ENCODE measurements around the gene DPH3. TPM values are rescaled to one million over a fixed set of nuclear protein-coding genes. Genes with fewer than 3 reads are reported as not detected.

DPH3 gene
- total RNA-seq, 2 donors from 2014 or later, result 34.5 to 36.4 TPM

DNA sequence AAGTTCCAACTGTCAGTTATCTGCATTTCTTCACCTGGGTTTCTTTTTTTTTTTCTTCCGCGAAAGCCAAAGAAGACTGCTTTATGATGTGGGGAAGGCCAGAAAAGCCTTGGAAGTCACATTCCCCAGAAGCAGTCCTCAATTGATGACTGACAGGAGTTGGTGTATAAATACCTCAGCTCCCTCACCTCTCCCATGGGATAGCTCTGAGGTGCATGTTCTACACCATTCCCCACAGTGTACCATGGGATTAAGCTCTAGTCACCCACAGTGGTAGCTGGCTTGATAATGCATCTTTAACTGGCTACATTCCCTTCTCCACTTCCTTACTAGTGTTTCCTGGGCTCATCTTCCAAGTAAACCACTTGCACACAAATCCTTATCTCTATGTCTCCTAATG, 30.5 kb downstream of the DPH3 start:
- DNase-seq, result no peak
- no peaks in the 10 kb centered on the region for H3K4me1 ChIP-seq (ENCODE audit: control insufficient read depth, insufficient read depth, low read length)
- peaks cover 2% of the 10 kb centered on the region for H3K4me1 Mint-ChIP-seq
- no peak overlapping the region for H3K4me3 Mint-ChIP-seq
- WGBS, 2 experiments (ENCODE audit: insufficient coverage in 1 of 2, insufficient read length in 1 of 2), result 94% methylated on average over 2 of the region's 2 CpGs; no CpG with 5 or more reads in 1 of the 2 experiments
- no peak overlapping the region for H3K4me3 ChIP-seq (ENCODE audit: low read length)
- no peaks in the 10 kb centered on the region for H3K36me3 ChIP-seq (ENCODE audit: control insufficient read depth, insufficient read depth, low read length)
- H3K27me3 ChIP-seq (ENCODE audit: control insufficient read depth, insufficient read depth, low read length, poor library complexity, severe bottlenecking), result peaks cover 3% of the 10 kb centered on the region
- no peak overlapping the region for H3K9ac ChIP-seq (ENCODE audit: extremely low read depth, low read length, poor library complexity, severe bottlenecking)
- H3K27ac Mint-ChIP-seq, result no peak overlapping the region
- TF ChIP-seq, protein P1, sequence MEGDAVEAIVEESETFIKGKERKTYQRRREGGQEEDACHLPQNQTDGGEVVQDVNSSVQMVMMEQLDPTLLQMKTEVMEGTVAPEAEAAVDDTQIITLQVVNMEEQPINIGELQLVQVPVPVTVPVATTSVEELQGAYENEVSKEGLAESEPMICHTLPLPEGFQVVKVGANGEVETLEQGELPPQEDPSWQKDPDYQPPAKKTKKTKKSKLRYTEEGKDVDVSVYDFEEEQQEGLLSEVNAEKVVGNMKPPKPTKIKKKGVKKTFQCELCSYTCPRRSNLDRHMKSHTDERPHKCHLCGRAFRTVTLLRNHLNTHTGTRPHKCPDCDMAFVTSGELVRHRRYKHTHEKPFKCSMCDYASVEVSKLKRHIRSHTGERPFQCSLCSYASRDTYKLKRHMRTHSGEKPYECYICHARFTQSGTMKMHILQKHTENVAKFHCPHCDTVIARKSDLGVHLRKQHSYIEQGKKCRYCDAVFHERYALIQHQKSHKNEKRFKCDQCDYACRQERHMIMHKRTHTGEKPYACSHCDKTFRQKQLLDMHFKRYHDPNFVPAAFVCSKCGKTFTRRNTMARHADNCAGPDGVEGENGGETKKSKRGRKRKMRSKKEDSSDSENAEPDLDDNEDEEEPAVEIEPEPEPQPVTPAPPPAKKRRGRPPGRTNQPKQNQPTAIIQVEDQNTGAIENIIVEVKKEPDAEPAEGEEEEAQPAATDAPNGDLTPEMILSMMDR (conservative IDR thresholded peaks at IDR 0.05), result no peak
- H3K36me3 Mint-ChIP-seq (ENCODE audit: low read depth), result no peaks in the 10 kb centered on the region
- H3K27me3 Mint-ChIP-seq (ENCODE audit: insufficient read depth), result peaks cover 10% of the 10 kb centered on the region
- H3K27ac ChIP-seq (ENCODE audit: low read depth, low read length), result no peak overlapping the region
- H3K9me3 ChIP-seq (ENCODE audit: control insufficient read depth, low read length), result peaks cover 6% of the 10 kb centered on the region
- H3K9me3 Mint-ChIP-seq, result peaks cover 3% of the 10 kb centered on the region

DNA sequence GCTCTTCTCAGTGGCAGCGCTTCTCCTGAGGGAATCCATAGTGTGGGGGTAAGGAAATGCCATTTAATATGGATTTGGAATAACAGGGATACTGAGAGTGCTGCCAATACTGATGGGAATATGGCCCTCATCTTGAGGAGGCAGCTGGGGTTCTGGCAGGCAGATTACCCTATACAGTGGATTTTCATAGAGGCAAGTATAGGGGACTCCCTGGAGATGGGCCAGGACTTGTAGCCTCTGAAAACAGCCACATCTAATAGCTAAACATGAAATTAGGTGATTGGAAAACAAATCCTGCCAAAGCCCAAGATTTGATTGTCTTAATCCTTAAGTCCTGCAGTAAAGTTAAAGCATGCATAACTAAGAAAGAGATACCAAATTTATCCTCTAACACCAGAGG, 30.9 kb downstream of the DPH3 start:
- Mint-ChIP-seq H3K9me3 (peaks cover 3% of the 10 kb centered on the region), H3K4me1 (peaks cover 2% of the 10 kb centered on the region), H3K27me3 (ENCODE audit: insufficient read depth) (peaks cover 7% of the 10 kb centered on the region), H3K27ac (no peak overlapping the region), H3K4me3 (no peak overlapping the region), H3K36me3 (ENCODE audit: low read depth) (no peaks in the 10 kb centered on the region)
- Histone ChIP-seq H3K36me3 (ENCODE audit: control insufficient read depth, insufficient read depth, low read length) (no peaks in the 10 kb centered on the region), H3K4me3 (ENCODE audit: low read length) (no peak overlapping the region), H3K9me3 (ENCODE audit: control insufficient read depth, low read length) (peaks cover 6% of the 10 kb centered on the region), H3K4me1 (ENCODE audit: control insufficient read depth, insufficient read depth, low read length) (no peaks in the 10 kb centered on the region), H3K27me3 (ENCODE audit: control insufficient read depth, insufficient read depth, low read length, poor library complexity, severe bottlenecking) (peaks cover 3% of the 10 kb centered on the region), H3K9ac (ENCODE audit: extremely low read depth, low read length, poor library complexity, severe bottlenecking) (no peak overlapping the region), H3K27ac (ENCODE audit: low read depth, low read length) (no peak overlapping the region)
- DNase-seq, result no peak
- WGBS, 2 experiments (ENCODE audit: insufficient coverage in 1 of 2, insufficient read length in 1 of 2), result 93% methylated on average over 1 of the region's 1 CpG; no CpG with 5 or more reads in 1 of the 2 experiments
- TF ChIP-seq, protein P1 (conservative IDR thresholded peaks at IDR 0.05), result no peak

DNA sequence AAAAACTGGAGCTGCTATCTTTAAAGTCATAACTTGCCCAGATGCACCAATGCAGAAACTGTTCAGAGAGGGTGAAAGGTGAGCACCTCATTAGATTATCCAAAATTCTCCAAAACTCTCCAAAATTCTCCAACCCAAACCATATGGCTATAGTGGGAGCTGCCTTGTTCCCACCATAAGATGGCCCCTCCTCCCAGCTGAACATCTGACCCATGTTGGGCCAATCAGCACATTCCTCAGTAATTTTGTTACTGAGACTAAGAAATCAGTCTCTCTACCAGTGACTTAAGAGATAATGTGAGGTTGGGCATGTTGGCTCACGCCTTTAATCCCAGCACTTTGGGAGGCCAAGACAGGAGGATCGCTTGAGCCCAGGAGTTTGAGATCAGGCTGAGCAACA, 32.8 kb downstream of the DPH3 start:
- 94 to 100% methylated on average over 2 of the region's 2 CpGs for WGBS, 2 experiments (ENCODE audit: insufficient coverage in 1 of 2, insufficient read length in 1 of 2)

More for the DNA sequence above, 32.8 kb downstream of the DPH3 start:
- DNase-seq, result no peak
- H3K9ac ChIP-seq (ENCODE audit: extremely low read depth, low read length, poor library complexity, severe bottlenecking), result no peak overlapping the region
- Mint-ChIP-seq H3K36me3 (ENCODE audit: low read depth) (no peaks in the 10 kb centered on the region), H3K4me1 (peaks cover 2% of the 10 kb centered on the region), H3K27ac (no peak overlapping the region), H3K9me3 (peaks cover 3% of the 10 kb centered on the region), H3K4me3 (no peak overlapping the region), H3K27me3 (ENCODE audit: insufficient read depth) (peaks cover 4% of the 10 kb centered on the region)
- TF ChIP-seq, protein P1 (conservative IDR thresholded peaks at IDR 0.05), result no peak
- peaks cover 3% of the 10 kb centered on the region for H3K27me3 ChIP-seq (ENCODE audit: control insufficient read depth, insufficient read depth, low read length, poor library complexity, severe bottlenecking)
- H3K27ac ChIP-seq (ENCODE audit: low read depth, low read length), result no peak overlapping the region
- no peaks in the 10 kb centered on the region for H3K4me1 ChIP-seq (ENCODE audit: control insufficient read depth, insufficient read depth, low read length)
- H3K36me3 ChIP-seq (ENCODE audit: control insufficient read depth, insufficient read depth, low read length), result no peaks in the 10 kb centered on the region
- no peak overlapping the region for H3K4me3 ChIP-seq (ENCODE audit: low read length)
- H3K9me3 ChIP-seq (ENCODE audit: control insufficient read depth, low read length), result peaks cover 6% of the 10 kb centered on the region

All from endodermal cell (in vitro differentiated cells).